ENCODE data around the gene CCDC146.
A peak's percentile ranks its signal among the peaks of the same experiment; 100 is the strongest.

The CCDC146 gene

GRCh38 chr7:77254429-77254828, 132.0 kb downstream of the CCDC146 start:
- TF ChIP-seq CTCF (IDR thresholded peaks at IDR 0.05; ENCODE audit: insufficient read depth, low read depth, low read length, missing control alignments): no peak
- no peak overlapping the region for H3K4me3 ChIP-seq (ENCODE audit: low read length)
- no peak for DNase-seq (ENCODE audit: low read depth)

DNA sequence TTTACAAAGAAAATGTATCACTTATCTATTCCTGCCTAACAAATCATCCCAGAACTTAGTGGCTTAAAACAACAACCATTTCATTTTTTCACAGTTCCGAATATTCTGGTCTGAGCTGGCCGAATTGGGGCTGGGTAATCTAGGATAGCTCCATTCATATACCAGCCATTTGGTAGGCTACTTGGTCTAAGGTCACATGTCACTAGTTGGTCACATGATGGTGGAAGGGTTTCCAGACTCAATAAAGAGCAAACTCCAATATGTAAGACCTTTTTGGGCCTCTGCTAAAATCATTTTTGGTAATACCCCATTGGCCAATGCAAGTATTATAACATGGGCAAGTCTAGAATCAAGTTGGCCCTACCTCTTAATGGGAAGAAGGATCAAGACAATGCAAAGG, 132.5 kb downstream of the CCDC146 start:
- no peak overlapping the region for H3K4me3 ChIP-seq (ENCODE audit: low read length)
- DNase-seq (ENCODE audit: low read depth): no peak
- TF ChIP-seq CTCF (IDR thresholded peaks at IDR 0.05; ENCODE audit: insufficient read depth, low read depth, low read length, missing control alignments): no peak

- peak; percentile 54 for DNase-seq (ENCODE audit: low read depth)
- no peak overlapping the region for H3K4me3 ChIP-seq (ENCODE audit: low read length)
- no peak for TF ChIP-seq CTCF (IDR thresholded peaks at IDR 0.05; ENCODE audit: insufficient read depth, low read depth, low read length, missing control alignments)
Observed at GRCh38 chr7:77258014-77258413, 135.6 kb downstream of the CCDC146 start.

DNA sequence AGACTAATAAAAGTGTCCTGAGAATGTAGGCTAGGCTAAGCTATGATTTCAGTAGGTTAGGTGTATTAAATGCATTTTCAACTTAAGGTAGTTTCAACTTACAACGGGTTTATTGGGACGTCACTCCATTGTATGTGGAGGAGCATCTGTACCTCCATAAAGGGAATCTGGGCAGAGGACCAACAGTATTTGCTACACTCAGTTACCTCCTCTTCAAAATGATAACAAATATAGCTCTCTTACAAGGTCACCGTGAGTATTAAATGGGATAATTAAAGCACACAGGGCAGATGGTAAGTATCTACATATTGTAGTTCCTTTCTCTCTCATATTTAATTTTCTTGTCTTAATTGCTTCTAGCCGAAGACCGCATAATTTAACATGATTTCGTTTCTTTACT, 136.2 kb downstream of the CCDC146 start:
- H3K4me3 ChIP-seq (ENCODE audit: low read length): no peak overlapping the region
- TF ChIP-seq CTCF (IDR thresholded peaks at IDR 0.05; ENCODE audit: insufficient read depth, low read depth, low read length, missing control alignments): no peak
- DNase-seq (ENCODE audit: low read depth): no peak

DNA sequence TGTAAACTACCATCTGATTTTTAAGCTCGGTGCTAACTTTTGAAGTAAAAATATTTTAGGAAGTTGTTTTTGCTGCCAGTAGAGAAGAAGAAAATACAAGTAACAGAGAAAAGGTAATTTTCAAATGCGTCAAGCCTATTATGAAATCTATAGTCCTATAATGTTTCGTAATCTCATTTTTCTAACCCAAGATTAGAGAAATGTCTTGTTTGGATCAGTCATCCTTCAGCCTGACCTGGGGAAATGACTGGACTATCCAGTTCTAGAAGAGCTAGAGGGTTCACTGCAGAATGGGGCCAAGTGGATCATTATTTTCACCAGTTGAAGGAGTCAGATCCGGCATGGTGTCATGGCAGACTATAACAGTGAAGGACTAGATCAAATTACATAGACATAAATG, 139.9 kb downstream of the CCDC146 start:
- no peak overlapping the region for H3K4me3 ChIP-seq (ENCODE audit: low read length)
- no peak for DNase-seq (ENCODE audit: low read depth)
- no peak for TF ChIP-seq CTCF (IDR thresholded peaks at IDR 0.05; ENCODE audit: insufficient read depth, low read depth, low read length, missing control alignments)

- no peak for TF ChIP-seq CTCF (IDR thresholded peaks at IDR 0.05; ENCODE audit: insufficient read depth, low read depth, low read length, missing control alignments)
- DNase-seq (ENCODE audit: low read depth): peak; percentile 23
- no peak overlapping the region for H3K4me3 ChIP-seq (ENCODE audit: low read length)
Observed at GRCh38 chr7:77265666-77266065, 143.3 kb downstream of the CCDC146 start.

- TF ChIP-seq CTCF (IDR thresholded peaks at IDR 0.05; ENCODE audit: insufficient read depth, low read depth, low read length, missing control alignments): no peak
- H3K4me3 ChIP-seq (ENCODE audit: low read length): no peak overlapping the region
- peak; percentile 20 for DNase-seq (ENCODE audit: low read depth)
Observed at GRCh38 chr7:77266291-77266794, 143.9 kb downstream of the CCDC146 start.

Measured in epithelial cell of esophagus (primary cell).